Mucosa of rectum (tissue), 2 donors: ENCODE measurements around the gene SLC16A11.
A peak's percentile ranks its signal among the peaks of the same experiment; 100 is the strongest.
"Not testable (repeated sequence)": the region's sequence is repeated elsewhere in the genome, so short reads cannot be mapped to it uniquely, and the experiment has no call there.

Experiments used
- H3K27ac ChIP-seq, 2 donors: one replicate each; pipeline ENCODE4 v1.7.0; 2013; ENCODE audit warnings: inconsistent platforms in 2 of 2, low read depth in 2 of 2, low read length in 2 of 2
- H3K27me3 ChIP-seq, 2 donors: one replicate each; pipeline ENCODE4 v1.7.0; 2013; ENCODE audit warnings: low read length in 2 of 2; ENCODE audit not compliant: control insufficient read depth in 2 of 2, insufficient read depth in 2 of 2
- H3K36me3 ChIP-seq, 2 donors: one replicate each; pipeline ENCODE4 v1.7.0; 2013; ENCODE audit warnings: low read length in 2 of 2; ENCODE audit not compliant: control insufficient read depth in 2 of 2, insufficient read depth in 2 of 2
- H3K4me1 ChIP-seq, 2 donors: one replicate each; pipeline ENCODE4 v1.7.0; 2013; ENCODE audit warnings: low read length in 2 of 2, mild to moderate bottlenecking in 1 of 2; ENCODE audit not compliant: control insufficient read depth in 2 of 2, insufficient read depth in 2 of 2
- H3K4me3 ChIP-seq, 2 donors: one replicate each; pipeline ENCODE4 v1.7.0; 2013; ENCODE audit warnings: low read length in 2 of 2
- H3K9ac ChIP-seq, 2 donors: one replicate each; pipeline ENCODE4 v1.7.0; 2013; ENCODE audit warnings: low read length in 2 of 2, low read depth in 1 of 2, mild to moderate bottlenecking in 1 of 2
- H3K9me3 ChIP-seq, 2 donors: one replicate each; pipeline ENCODE4 v1.7.0; 2013; ENCODE audit warnings: low read length in 2 of 2; ENCODE audit not compliant: control insufficient read depth in 2 of 2
- donor health status: healthy.
- donor health status: Normal muscosa, but diverticular disease.

SLC16A11 gene

GRCh38 chr17:7058831-7059447 is 15.0 kb upstream of the SLC16A11 start:
- Histone ChIP-seq H3K4me3 (no peak overlapping the region), H3K9me3 (no peaks in the 10 kb centered on the region), H3K9ac (no peak overlapping the region), H3K4me1 (no peaks in the 10 kb centered on the region), H3K27me3 (peaks cover 0 to 2% of the 10 kb centered on the region in 2 donors), H3K27ac (no peak overlapping the region), H3K36me3 (no peaks in the 10 kb centered on the region)

GRCh38 chr17:7056386-7056785 is 12.5 kb upstream of the SLC16A11 start:
- H3K4me3 ChIP-seq: no peak overlapping the region
- H3K4me1 ChIP-seq: no peaks in the 10 kb centered on the region
- H3K36me3 ChIP-seq: no peaks in the 10 kb centered on the region
- H3K9me3 ChIP-seq: no peaks in the 10 kb centered on the region
- no peaks in the 10 kb centered on the region for H3K27me3 ChIP-seq
- H3K27ac ChIP-seq: no peak overlapping the region
- H3K9ac ChIP-seq: no peak overlapping the region

- not testable (repeated sequence) for H3K27me3 ChIP-seq, H3K27ac ChIP-seq, H3K36me3 ChIP-seq, H3K9me3 ChIP-seq, H3K9ac ChIP-seq, H3K4me3 ChIP-seq
- peaks cover 15 to 18% of the 10 kb centered on the region in 2 donors for H3K4me1 ChIP-seq
Observed at GRCh38 chr17:7050583-7050982, 6.7 kb upstream of the SLC16A11 start.

GRCh38 chr17:7048968-7049367 is 5.1 kb upstream of the SLC16A11 start:
- H3K27ac ChIP-seq: no peak overlapping the region
- no peaks in the 10 kb centered on the region for H3K36me3 ChIP-seq
- H3K27me3 ChIP-seq: no peaks in the 10 kb centered on the region
- no peak overlapping the region for H3K4me3 ChIP-seq
- H3K4me1 ChIP-seq: peaks cover 18 to 25% of the 10 kb centered on the region in 2 donors
- no peaks in the 10 kb centered on the region for H3K9me3 ChIP-seq
- H3K9ac ChIP-seq: no peak overlapping the region

- no peaks in the 10 kb centered on the region for H3K9me3 ChIP-seq
- H3K27me3 ChIP-seq: peaks cover 0 to 5% of the 10 kb centered on the region in 2 donors
- H3K27ac ChIP-seq: no peak overlapping the region
- H3K9ac ChIP-seq: no peak overlapping the region
- H3K4me1 ChIP-seq: peaks cover 30 to 38% of the 10 kb centered on the region in 2 donors
- H3K4me3 ChIP-seq: peak overlapping the region in 1 of 2 donors; percentile 77
- H3K36me3 ChIP-seq: no peaks in the 10 kb centered on the region
Observed at GRCh38 chr17:7047566-7047965, 3.7 kb upstream of the SLC16A11 start.

- peak overlapping the region; percentile 42 to 77 for H3K4me3 ChIP-seq
- H3K4me1 ChIP-seq: peaks cover 30 to 38% of the 10 kb centered on the region in 2 donors
- H3K36me3 ChIP-seq, H3K27me3 ChIP-seq, H3K9me3 ChIP-seq: not testable (repeated sequence)
- peak overlapping the region; percentile 86 to 88 for H3K27ac ChIP-seq
- peak overlapping the region; percentile 73 to 74 for H3K9ac ChIP-seq
Observed at GRCh38 chr17:7046725-7047397, 3.0 kb upstream of the SLC16A11 start.

GRCh38 chr17:7046127-7046724 is 2.3 kb upstream of the SLC16A11 start:
- peak overlapping the region; percentile 86 to 88 for H3K27ac ChIP-seq
- H3K4me3 ChIP-seq: peak overlapping the region; percentile 42 to 77
- H3K9me3 ChIP-seq: no peaks in the 10 kb centered on the region
- H3K4me1 ChIP-seq: peaks cover 30 to 38% of the 10 kb centered on the region in 2 donors
- peaks cover 0 to 5% of the 10 kb centered on the region in 2 donors for H3K27me3 ChIP-seq
- H3K36me3 ChIP-seq: no peaks in the 10 kb centered on the region
- H3K9ac ChIP-seq: peak overlapping the region; percentile 73 to 74

- H3K27me3 ChIP-seq: peaks cover 0 to 5% of the 10 kb centered on the region in 2 donors
- H3K9ac ChIP-seq: peak overlapping the region; percentile 14 to 73
- no peaks in the 10 kb centered on the region for H3K9me3 ChIP-seq
- H3K4me3 ChIP-seq: peak overlapping the region; percentile 42 to 77
- H3K36me3 ChIP-seq: no peaks in the 10 kb centered on the region
- H3K27ac ChIP-seq: peak overlapping the region; percentile 86 to 88
- peaks cover 30 to 38% of the 10 kb centered on the region in 2 donors for H3K4me1 ChIP-seq
Observed at GRCh38 chr17:7045492-7046126, 1.7 kb upstream of the SLC16A11 start.

GRCh38 chr17:7043182-7043496 is 753 bp downstream of the SLC16A11 start:
- Histone ChIP-seq H3K4me1 (peaks cover 30 to 38% of the 10 kb centered on the region in 2 donors), H3K9me3 (no peaks in the 10 kb centered on the region), H3K27ac (peak overlapping the region in 1 of 2 donors; percentile 43), H3K36me3 (no peaks in the 10 kb centered on the region), H3K9ac (peak overlapping the region in 1 of 2 donors; percentile 68), H3K27me3 (peaks cover 0 to 5% of the 10 kb centered on the region in 2 donors), H3K4me3 (peak overlapping the region; percentile 60 to 63)
